Kidney epithelial cell (primary cell): ENCODE results near the gene HSFX2. TPM values are rescaled to one million over a fixed set of nuclear protein-coding genes. Genes with fewer than 3 reads are reported as not detected.

ENCODE experiments used
- DNase-seq: peaks from one replicate; pipeline ENCODE4 v3.0.0-alpha.2; 2010; ENCODE audit warnings: low read depth
- H3K27me3 ChIP-seq: 2 replicates; pipeline ENCODE4 v1.6.0; 2011; ENCODE audit warnings: low read length; ENCODE audit not compliant: control insufficient read depth, insufficient read depth
- H3K36me3 ChIP-seq: 2 replicates; pipeline ENCODE4 v1.5.1; 2011; ENCODE audit warnings: low read length; ENCODE audit not compliant: control insufficient read depth, insufficient read depth
- H3K4me3 ChIP-seq: 2 replicates; pipeline ENCODE4 v1.5.1; 2011; ENCODE audit warnings: low read depth, mild to moderate bottlenecking, control low read depth, low read length
- total RNA-seq: library from RNA; depleted of rRNA; stranded (reverse); fragments of >200 nt; gene quantifications from 2 replicates; pipeline ENCODE4 v1.2.3, GENCODE V29; 2015
- TF ChIP-seq, protein P1 (sequence below): IDR thresholded peaks from 2 replicates; pipeline ENCODE4 v1.5.1; 2011; ENCODE audit warnings: mild to moderate bottlenecking, moderate library complexity, low read length, control low read depth, inconsistent platforms; ENCODE audit not compliant: insufficient read depth, poor library complexity, severe bottlenecking

Gene HSFX2
- total RNA-seq, 1 donor from 2014 or later: 0.17 TPM

DNA sequence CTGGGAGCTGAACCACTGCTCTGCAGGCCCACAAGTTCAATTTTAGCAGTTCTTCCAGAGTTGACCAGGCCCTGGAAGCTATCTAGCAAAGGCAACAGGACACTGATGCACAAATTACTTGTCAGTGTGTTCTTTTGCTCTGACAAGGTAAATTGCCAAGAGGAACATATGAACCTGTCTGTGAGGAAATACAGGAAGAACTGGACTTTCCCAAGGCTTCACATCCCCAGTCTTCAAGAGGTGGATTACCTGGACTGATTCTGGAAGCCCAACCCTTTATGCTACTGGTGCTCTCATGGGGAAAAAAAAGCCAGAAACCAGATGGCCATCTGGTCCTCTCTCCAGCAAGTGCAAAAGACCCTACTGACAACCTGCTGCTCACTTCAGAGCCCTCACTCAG, 38.4 kb upstream of the HSFX2 start:
- Histone ChIP-seq H3K36me3 (no peaks in the 10 kb centered on the region), H3K27me3 (no peaks in the 10 kb centered on the region), H3K4me3 (no peak overlapping the region)
- TF ChIP-seq, protein P1, sequence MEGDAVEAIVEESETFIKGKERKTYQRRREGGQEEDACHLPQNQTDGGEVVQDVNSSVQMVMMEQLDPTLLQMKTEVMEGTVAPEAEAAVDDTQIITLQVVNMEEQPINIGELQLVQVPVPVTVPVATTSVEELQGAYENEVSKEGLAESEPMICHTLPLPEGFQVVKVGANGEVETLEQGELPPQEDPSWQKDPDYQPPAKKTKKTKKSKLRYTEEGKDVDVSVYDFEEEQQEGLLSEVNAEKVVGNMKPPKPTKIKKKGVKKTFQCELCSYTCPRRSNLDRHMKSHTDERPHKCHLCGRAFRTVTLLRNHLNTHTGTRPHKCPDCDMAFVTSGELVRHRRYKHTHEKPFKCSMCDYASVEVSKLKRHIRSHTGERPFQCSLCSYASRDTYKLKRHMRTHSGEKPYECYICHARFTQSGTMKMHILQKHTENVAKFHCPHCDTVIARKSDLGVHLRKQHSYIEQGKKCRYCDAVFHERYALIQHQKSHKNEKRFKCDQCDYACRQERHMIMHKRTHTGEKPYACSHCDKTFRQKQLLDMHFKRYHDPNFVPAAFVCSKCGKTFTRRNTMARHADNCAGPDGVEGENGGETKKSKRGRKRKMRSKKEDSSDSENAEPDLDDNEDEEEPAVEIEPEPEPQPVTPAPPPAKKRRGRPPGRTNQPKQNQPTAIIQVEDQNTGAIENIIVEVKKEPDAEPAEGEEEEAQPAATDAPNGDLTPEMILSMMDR: no peak
- DNase-seq: no peak

DNA sequence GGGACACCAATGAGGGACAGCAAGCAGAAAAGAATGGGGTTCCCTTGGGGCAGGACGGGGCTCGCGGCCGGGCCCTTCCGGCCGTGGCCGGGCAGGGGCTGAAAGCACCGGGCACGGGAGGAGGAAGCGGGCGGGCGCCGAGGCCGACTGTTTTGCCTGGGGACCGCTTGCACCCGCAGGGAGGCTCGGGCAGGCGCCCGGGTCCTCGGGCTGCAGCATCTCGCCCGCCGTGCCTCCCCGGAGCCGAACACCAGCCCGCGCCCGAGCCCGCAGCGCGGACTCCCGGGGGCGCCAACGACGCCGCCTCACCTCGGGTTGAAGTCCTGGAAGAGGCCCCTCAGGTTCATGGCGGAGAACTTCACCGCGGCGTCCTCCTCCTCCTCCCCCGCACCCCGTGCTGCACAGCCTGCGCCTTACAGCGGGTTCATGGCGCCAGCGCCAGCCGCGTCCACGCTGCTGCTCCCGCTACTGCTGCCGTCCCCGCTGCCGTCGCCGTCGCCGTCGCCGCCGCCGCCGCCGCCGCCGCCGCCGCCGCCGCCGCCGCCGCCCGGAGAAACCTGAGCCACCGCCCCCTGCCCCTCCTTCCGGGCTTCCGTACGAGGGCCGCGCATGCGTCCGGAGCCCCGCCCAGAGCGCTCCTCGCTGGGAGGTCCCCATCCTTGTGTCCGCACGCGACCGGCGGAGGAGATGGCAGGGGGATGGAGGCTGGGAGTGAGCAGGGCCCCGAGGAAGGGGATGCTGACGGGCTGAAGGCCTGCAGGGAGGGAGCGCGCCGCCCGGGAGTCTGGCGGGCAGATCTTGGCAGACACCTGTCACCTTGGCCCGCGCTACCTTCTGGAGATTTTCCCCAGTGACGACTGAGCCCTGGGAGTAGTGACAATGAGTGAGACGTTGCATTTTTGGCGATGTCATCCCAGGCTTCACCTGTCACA, 36.4 kb upstream of the HSFX2 start, which contains the start of gene TMEM185A:
TMEM185A (minus strand) TSS at position 559 of the 932 bp plus-strand sequence; CDS start at position 347, 212 bp downstream.
- TF ChIP-seq, protein P1: no peak
- Histone ChIP-seq H3K4me3 (peak within 1 kb of the TSS; percentile 66), H3K27me3 (no peaks in the 10 kb centered on the region), H3K36me3 (no peaks in the 10 kb centered on the region)
- no peak for DNase-seq

- Histone ChIP-seq H3K27me3 (no peaks in the 10 kb centered on the region), H3K4me3 (peak overlapping the region; percentile 66), H3K36me3 (no peaks in the 10 kb centered on the region)
- DNase-seq: no peak
- TF ChIP-seq, protein P1: peak; percentile 7
Measured at GRCh38 chrX:149630681-149631233, 35.6 kb upstream of the HSFX2 start.

DNA sequence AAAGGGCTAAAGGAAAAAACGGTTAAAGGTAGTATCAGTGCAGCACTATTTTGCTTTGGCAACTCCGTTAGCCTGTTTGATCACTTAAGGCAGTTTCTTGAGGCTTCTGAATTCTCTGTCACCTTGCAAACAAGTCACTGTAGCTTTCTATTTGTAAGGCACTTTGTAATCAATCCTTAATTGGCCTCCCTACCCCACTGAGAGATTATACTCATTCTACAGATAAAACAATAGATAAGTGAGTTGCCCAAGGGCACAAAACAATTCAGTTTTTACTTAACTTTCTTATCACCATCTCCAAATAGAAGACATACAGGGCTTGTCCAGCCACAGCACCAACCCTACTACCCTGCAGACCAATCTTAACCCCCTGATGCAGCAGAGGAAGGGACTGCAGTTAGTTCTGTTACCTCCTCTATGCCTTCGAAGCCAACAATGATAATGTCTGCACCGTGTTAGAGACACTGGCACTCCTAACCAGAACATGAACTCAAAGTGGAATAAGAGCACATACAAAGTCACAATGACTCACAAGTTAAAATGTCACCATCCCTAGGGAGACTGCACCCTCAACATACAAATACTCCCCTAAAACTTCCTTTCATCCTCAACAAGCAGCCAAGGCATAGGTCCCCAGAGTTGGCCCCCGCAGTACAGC, 34.7 kb upstream of the HSFX2 start:
- TF ChIP-seq, protein P1: no peak
- Histone ChIP-seq H3K36me3 (no peaks in the 10 kb centered on the region), H3K4me3 (no peak overlapping the region), H3K27me3 (no peaks in the 10 kb centered on the region)
- no peak for DNase-seq

GRCh38 chrX:149628768-149629167, 33.7 kb upstream of the HSFX2 start:
- DNase-seq: no peak
- Histone ChIP-seq H3K27me3 (no peaks in the 10 kb centered on the region), H3K4me3 (no peak overlapping the region), H3K36me3 (no peaks in the 10 kb centered on the region)
- TF ChIP-seq, protein P1: no peak
